Body of pancreas (tissue), 4 donors: ENCODE measurements around the gene PCYT2. TPM values are rescaled to one million over a fixed set of nuclear protein-coding genes. Genes with fewer than 3 reads are reported as not detected.
A peak's percentile ranks its signal among the peaks of the same experiment; 100 is the strongest.

Experiments used
- ATAC-seq: fragments of 150-250 bp; one replicate; pipeline ENCODE4 v1.9.1; 2016
- DNase-seq, 4 donors: peaks; one replicate each; pipeline ENCODE4 v3.0.0-alpha.2; 2019
- H3K27ac ChIP-seq, 4 donors: fragments of 200-600 bp; sonication (generic); 1 replicate in 3 of 4; 2 replicates in 1 of 4; pipeline versions ENCODE4 v1.5.1 to v1.6.1; 2016 to 2019; ENCODE audit warnings: mild to moderate bottlenecking in 1 of 4, mixed read lengths in 1 of 4, moderate library complexity in 1 of 4
- H3K27me3 ChIP-seq, 2 donors: fragments of 200-600 bp; sonication (generic); one replicate each; pipeline ENCODE4 v1.6.0; 2016; ENCODE audit warnings: mild to moderate bottlenecking in 1 of 2
- H3K36me3 ChIP-seq, 2 donors: fragments of 200-600 bp; sonication (generic); replicated peaks in 1 of 2; 2 replicates each; pipeline ENCODE4 v1.5.1; 2016; ENCODE audit warnings: low read depth in 2 of 2; ENCODE audit not compliant: insufficient read depth in 1 of 2
- H3K4me1 ChIP-seq: fragments of 200-600 bp; sonication (generic); one replicate; pipeline ENCODE4 v1.6.0; 2016
- H3K4me3 ChIP-seq, 2 donors: fragments of 200-600 bp; sonication (generic); 1 replicate in 1 of 2; 2 replicates in 1 of 2; pipeline ENCODE4 v1.5.1; 2016 to 2019
- H3K9me3 ChIP-seq, 3 donors: fragments of 200-600 bp; sonication (generic); 1 replicate in 2 of 3; 2 replicates in 1 of 3; pipeline ENCODE4 v1.5.1; 2016
- CTCF ChIP-seq, 7 experiments: fragments of 450-650 bp in 4 of 7; fragments of 200-600 bp in 3 of 7; sonication (generic) in 3 of 7; IDR thresholded peaks; one replicate each; pipeline ENCODE4 v1.5.1; 2016 to 2019; ENCODE audit warnings: antibody characterized with exemption in 7 of 7
- POLR2A ChIP-seq, 3 donors: fragments of 450-650 bp; IDR thresholded peaks; one replicate each; pipeline ENCODE4 v1.6.1; 2016; ENCODE audit warnings: antibody characterized with exemption in 3 of 3, mild to moderate bottlenecking in 2 of 3
- WGBS, 2 donors: methylation state at CpG; one replicate each; pipeline ENCODE4 v1.1.5; 2017; 5-methylcytosine and 5-hydroxymethylcytosine counted together
- intact Hi-C: fragments of 100-400 bp; cut with DNase I; formaldehyde crosslinking; loops from one replicate; pipeline ENCODE4 v1.15.1; 2023
- total RNA-seq, 2 donors: library from RNA; depleted of rRNA; stranded (reverse); fragments of >200 nt; gene quantifications; one replicate each; pipeline ENCODE4 v1.1.0, GENCODE V29; 2016

The PCYT2 gene
- total RNA-seq, 2 donors from 2014 or later: 13.0 to 25.1 TPM

GRCh38 chr17:81923302-81924260, 12.4 kb upstream of the PCYT2 start:
- Histone ChIP-seq H3K4me3 (no peak overlapping the region), H3K9me3 (no peaks in the 10 kb centered on the region), H3K4me1 (peaks cover 46% of the 10 kb centered on the region), H3K27ac (peak overlapping the region in 2 of 4 donors; percentile 63), H3K27me3 (no peaks in the 10 kb centered on the region), H3K36me3 (no peaks in the 10 kb centered on the region)
- WGBS, 2 donors: 16 to 28% methylated on average over 7 to 32 of the region's 32 CpGs
- ATAC-seq (no peak), DNase-seq (peak; percentile 64 to 78 (median 70))
- TF ChIP-seq POLR2A (IDR thresholded peaks at IDR 0.05): no peak
- no peak for TF ChIP-seq CTCF (IDR thresholded peaks at IDR 0.05)
- intact Hi-C loops: no loop called here

- H3K9me3 ChIP-seq: no peaks in the 10 kb centered on the region
- no peak overlapping the region for H3K4me3 ChIP-seq
- no peak for ATAC-seq
- H3K36me3 ChIP-seq: no peaks in the 10 kb centered on the region
- H3K4me1 ChIP-seq: peaks cover 43% of the 10 kb centered on the region
- 84 to 91% methylated on average over 45 to 51 of the region's 58 CpGs for WGBS, 2 donors
- H3K27ac ChIP-seq: peak overlapping the region in 1 of 4 donors; percentile 63
- intact Hi-C loops: no loop called here
- DNase-seq: no peak
- no peaks in the 10 kb centered on the region for H3K27me3 ChIP-seq
- TF ChIP-seq CTCF (IDR thresholded peaks at IDR 0.05) (no peak), POLR2A (IDR thresholded peaks at IDR 0.05) (no peak)
Observed at GRCh38 chr17:81922566-81923301, 11.5 kb upstream of the PCYT2 start.

- H3K4me3 ChIP-seq: no peak overlapping the region
- no peak for TF ChIP-seq CTCF (IDR thresholded peaks at IDR 0.05)
- TF ChIP-seq POLR2A (IDR thresholded peaks at IDR 0.05): no peak
- intact Hi-C loops: no loop called here
- ATAC-seq: no peak
- no peaks in the 10 kb centered on the region for H3K9me3 ChIP-seq
- no peaks in the 10 kb centered on the region for H3K27me3 ChIP-seq
- peaks cover 45% of the 10 kb centered on the region for H3K4me1 ChIP-seq
- no peak overlapping the region for H3K27ac ChIP-seq
- WGBS, 2 donors: 88 to 89% methylated on average over 14 to 22 of the region's 23 CpGs
- no peaks in the 10 kb centered on the region for H3K36me3 ChIP-seq
- no peak for DNase-seq
Observed at GRCh38 chr17:81921996-81922565, 10.9 kb upstream of the PCYT2 start.

GRCh38 chr17:81921537-81921862, 10.3 kb upstream of the PCYT2 start:
- Histone ChIP-seq H3K9me3 (no peaks in the 10 kb centered on the region), H3K36me3 (no peaks in the 10 kb centered on the region), H3K4me3 (no peak overlapping the region), H3K27ac (no peak overlapping the region), H3K4me1 (peaks cover 51% of the 10 kb centered on the region), H3K27me3 (no peaks in the 10 kb centered on the region)
- no peak for ATAC-seq
- no peak for DNase-seq
- no peak for TF ChIP-seq CTCF (IDR thresholded peaks at IDR 0.05)
- no peak for TF ChIP-seq POLR2A (IDR thresholded peaks at IDR 0.05)
- WGBS, 2 donors: 73 to 85% methylated on average over 3 of the region's 3 CpGs
- intact Hi-C loops: no loop called here
